Measurements from ENCODE around the gene KIF16B.

KIF16B gene

GRCh38 chr20:16366529-16366928 lies 206.7 kb downstream of the KIF16B start:
- in situ Hi-C loops (cut with HindIII; ENCODE audit: low sequenced_read_pairs) = no loop called here

- in situ Hi-C loops (cut with HindIII; ENCODE audit: low sequenced_read_pairs) = loop anchor here (5.0 kb wide), 1 partner anchor 37 kb away; no protein-coding TSS in a partner anchor
Observed at GRCh38 chr20:16364320-16364687, 208.9 kb downstream of the KIF16B start.

GRCh38 chr20:16363506-16364319 lies 209.5 kb downstream of the KIF16B start:
- in situ Hi-C loops (cut with HindIII; ENCODE audit: low sequenced_read_pairs) = loop anchor here (5.0 kb wide), 1 partner anchor 36 kb away; no protein-coding TSS in a partner anchor

GRCh38 chr20:16362642-16363041 lies 210.6 kb downstream of the KIF16B start:
- in situ Hi-C loops (cut with HindIII; ENCODE audit: low sequenced_read_pairs) = loop anchor here (5.0 kb wide), 1 partner anchor 35 kb away; no protein-coding TSS in a partner anchor

GRCh38 chr20:16360668-16361067 lies 212.6 kb downstream of the KIF16B start:
- in situ Hi-C loops (cut with HindIII; ENCODE audit: low sequenced_read_pairs) = loop anchor here (5.0 kb wide), 1 partner anchor 33 kb away; no protein-coding TSS in a partner anchor

GRCh38 chr20:16353417-16353781 lies 219.8 kb downstream of the KIF16B start:
- in situ Hi-C loops (cut with HindIII; ENCODE audit: low sequenced_read_pairs) = no loop called here

GRCh38 chr20:16352751-16353416 lies 220.4 kb downstream of the KIF16B start:
- in situ Hi-C loops (cut with HindIII; ENCODE audit: low sequenced_read_pairs) = no loop called here

- in situ Hi-C loops (cut with HindIII; ENCODE audit: low sequenced_read_pairs) = no loop called here
Observed at GRCh38 chr20:16352321-16352720, 220.9 kb downstream of the KIF16B start.

- in situ Hi-C loops (cut with HindIII; ENCODE audit: low sequenced_read_pairs) = no loop called here
Observed at GRCh38 chr20:16351415-16351814, 221.8 kb downstream of the KIF16B start.

GRCh38 chr20:16350465-16350864 lies 222.8 kb downstream of the KIF16B start:
- in situ Hi-C loops (cut with HindIII; ENCODE audit: low sequenced_read_pairs) = no loop called here

GRCh38 chr20:16349523-16350260 lies 223.6 kb downstream of the KIF16B start:
- in situ Hi-C loops (cut with HindIII; ENCODE audit: low sequenced_read_pairs) = no loop called here

- in situ Hi-C loops (cut with HindIII; ENCODE audit: low sequenced_read_pairs) = no loop called here
Observed at GRCh38 chr20:16346956-16347355, 226.3 kb downstream of the KIF16B start.

- in situ Hi-C loops (cut with HindIII; ENCODE audit: low sequenced_read_pairs) = no loop called here
Observed at GRCh38 chr20:16337707-16338106, 235.5 kb downstream of the KIF16B start.

GRCh38 chr20:16327606-16328005 lies 245.6 kb downstream of the KIF16B start:
- in situ Hi-C loops (cut with HindIII; ENCODE audit: low sequenced_read_pairs) = loop anchor here (5.0 kb wide), 1 partner anchor 35 kb away; no protein-coding TSS in a partner anchor

- in situ Hi-C loops (cut with HindIII; ENCODE audit: low sequenced_read_pairs) = no loop called here
Observed at GRCh38 chr20:16321291-16321690, 252.0 kb downstream of the KIF16B start.

GRCh38 chr20:16317445-16318362 lies 255.5 kb downstream of the KIF16B start:
- in situ Hi-C loops (cut with HindIII; ENCODE audit: low sequenced_read_pairs) = no loop called here

GRCh38 chr20:16316513-16316912 lies 256.7 kb downstream of the KIF16B start:
- in situ Hi-C loops (cut with HindIII; ENCODE audit: low sequenced_read_pairs) = no loop called here

- in situ Hi-C loops (cut with HindIII; ENCODE audit: low sequenced_read_pairs) = no loop called here
Observed at GRCh38 chr20:16314748-16315159, 258.5 kb downstream of the KIF16B start.

- in situ Hi-C loops (cut with HindIII; ENCODE audit: low sequenced_read_pairs) = no loop called here
Observed at GRCh38 chr20:16314320-16314719, 258.9 kb downstream of the KIF16B start.

GRCh38 chr20:16313917-16314316 lies 259.3 kb downstream of the KIF16B start:
- in situ Hi-C loops (cut with HindIII; ENCODE audit: low sequenced_read_pairs) = no loop called here

Measured in endothelial cell of hepatic sinusoid (primary cell).